Measurements from ENCODE around the gene HIBADH. TPM values are rescaled to one million over a fixed set of nuclear protein-coding genes. Genes with fewer than 3 reads are reported as not detected.

HIBADH gene
- total and polyA plus RNA-seq, 2 donors (not counting 3 experiments of a cell fraction or from before 2014, with no cell fraction given), result 22.6 to 30.5 TPM

- intact Hi-C loops (cut with micrococcal nuclease) (no loop called here), dilution Hi-C loops (cut with MboI; ENCODE audit: extremely low pct_ligation_motif_present, low sequenced_read_pairs) (no loop called here)
- Histone ChIP-seq H3K9me3 (replicated peaks; ENCODE audit: control insufficient read depth, insufficient read depth, low read length) (no peaks in the 10 kb centered on the region), H3K27me3 (ENCODE audit: control insufficient read depth in 2 of 2, insufficient read depth in 2 of 2, low read length in 2 of 2) (no peaks in the 10 kb centered on the region), H3K4me2 (ENCODE audit: insufficient read depth, low read length) (no peak overlapping the region), H3K9me1 (replicated peaks; ENCODE audit: control insufficient read depth, extremely low read depth, insufficient read depth, low read length) (no peaks in the 10 kb centered on the region), H3K79me2 (ENCODE audit: control insufficient read depth, insufficient read depth, low read length) (no peaks in the 10 kb centered on the region), H2AFZ (ENCODE audit: low read depth, low read length) (no peak overlapping the region), H3K4me3 (replicated peaks in 1 of 3; ENCODE audit: insufficient read depth in 1 of 3, low read depth in 1 of 3, low read length in 3 of 3) (no peak overlapping the region), H4K20me1 (replicated peaks; ENCODE audit: control insufficient read depth, extremely low read depth, insufficient read depth, low read length) (no peaks in the 10 kb centered on the region), H3K4me1 (ENCODE audit: control insufficient read depth, extremely low read depth, insufficient read depth, low read length) (no peaks in the 10 kb centered on the region), H3K36me3 (ENCODE audit: control insufficient read depth in 2 of 2, extremely low read depth in 1 of 2, insufficient read depth in 2 of 2, low read length in 2 of 2) (no peaks in the 10 kb centered on the region), H3K27ac (ENCODE audit: insufficient read depth, low read depth, low read length) (no peak overlapping the region), H3K9ac (replicated peaks; ENCODE audit: extremely low read depth, insufficient read depth, low read length) (no peak overlapping the region)
- no peak for TF ChIP-seq CTCF (IDR thresholded peaks at IDR 0.05; ENCODE audit: extremely low read depth in 1 of 2, insufficient read depth in 1 of 2, low read depth in 1 of 2, low read length in 2 of 2)
- no peak for TF ChIP-seq JUN (IDR thresholded peaks at IDR 0.05; ENCODE audit: borderline replicate concordance, insufficient read depth, insufficient read length, low read depth)
- no peak for TF ChIP-seq EZH2 (IDR thresholded peaks at IDR 0.05; ENCODE audit: borderline replicate concordance, low read depth, low read length, severe bottlenecking)
- TF ChIP-seq FOS (IDR thresholded peaks at IDR 0.05; ENCODE audit: borderline replicate concordance, insufficient read depth, low read length), result no peak
- TF ChIP-seq MAX (IDR thresholded peaks at IDR 0.05; ENCODE audit: insufficient read depth, insufficient read length), result no peak
- no peak for TF ChIP-seq POLR2AphosphoS5 (IDR thresholded peaks at IDR 0.05; ENCODE audit: insufficient read depth, low read depth, low read length)
- no peak for TF ChIP-seq GATA2 (IDR thresholded peaks at IDR 0.05; ENCODE audit: insufficient read depth, insufficient read length, low read depth, low read length)
- TF ChIP-seq MYC (IDR thresholded peaks at IDR 0.05; ENCODE audit: low read depth, low read length), result no peak
- no peak for TF ChIP-seq POLR2A (IDR thresholded peaks at IDR 0.05; ENCODE audit: low read depth, low read length)
- ChIA-PET CTCF (interaction anchor here (2.2 kb wide), 1 partner anchor 41 kb away, joined by 4 read pairs; no protein-coding TSS in a partner anchor), POLR2A (no interaction called here)
- no peak for FAIRE-seq
- no peak for DNase-seq (ENCODE audit: low read depth, low spot score)
- BruUV-seq (replicated peaks), result no TSS peak
Measured at GRCh38 chr7:27564881-27565482, 97.7 kb downstream of the HIBADH start.

All from endothelial cell of umbilical vein (primary cell).